ENCODE data around the gene SVIL.

DNA sequence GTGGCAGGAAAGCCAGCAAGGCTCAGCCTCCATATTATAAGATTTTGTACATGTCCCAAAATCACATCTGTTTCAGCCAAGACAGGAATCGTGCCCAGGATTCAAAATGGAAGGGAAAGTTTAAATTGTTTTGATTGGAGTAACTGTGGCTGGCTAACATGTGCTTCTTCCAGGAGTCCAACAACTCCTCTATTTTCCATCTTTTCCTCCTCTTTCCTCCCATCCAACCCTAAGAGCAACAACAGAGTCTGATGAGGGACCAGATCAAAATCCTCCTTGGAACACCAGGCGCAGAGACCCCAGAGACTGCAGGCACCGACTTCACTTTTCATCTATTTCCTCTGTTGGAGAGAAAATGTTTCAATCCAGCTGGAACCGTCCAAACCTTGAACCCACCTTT lies 36.0 kb upstream of the SVIL start:
- TF ChIP-seq ZNF274 (IDR thresholded peaks at IDR 0.05; ENCODE audit: low read depth, low read length): no peak
- TF ChIP-seq YY1 (IDR thresholded peaks at IDR 0.05; ENCODE audit: insufficient read depth, insufficient read length): no peak
- no peak for TF ChIP-seq SUZ12 (IDR thresholded peaks at IDR 0.05; ENCODE audit: extremely low read depth, insufficient read depth, insufficient read length)
